Bronchial epithelial cell (primary cell): ENCODE measurements around the gene DENND1C. TPM values are rescaled to one million over a fixed set of nuclear protein-coding genes. Genes with fewer than 3 reads are reported as not detected.
A peak's percentile ranks its signal among the peaks of the same experiment; 100 is the strongest.

Experiments
- DNase-seq: peaks from one replicate; pipeline ENCODE4 v3.0.0-alpha.2; 2010; ENCODE audit warnings: low read depth
- FAIRE-seq: peaks from 2 replicates; lab custom pipeline; 2011; peaks lifted over from hg19 to GRCh38; lab: Jason Lieb, UNC
- H3K27me3 ChIP-seq: 2 replicates; pipeline ENCODE4 v1.5.1; 2011; ENCODE audit warnings: low read length; ENCODE audit not compliant: control insufficient read depth, insufficient read depth
- H3K36me3 ChIP-seq: 2 replicates; pipeline ENCODE4 v1.5.1; 2011; ENCODE audit warnings: low read length; ENCODE audit not compliant: control insufficient read depth, insufficient read depth
- H3K4me3 ChIP-seq: 2 replicates; pipeline ENCODE4 v1.5.1; 2011; ENCODE audit warnings: mild to moderate bottlenecking, low read depth, low read length, control low read depth
- CTCF ChIP-seq: IDR thresholded peaks from 2 replicates; pipeline ENCODE4 v1.5.1; 2011; ENCODE audit warnings: mild to moderate bottlenecking, moderate library complexity, low read length, control low read depth, inconsistent platforms; ENCODE audit not compliant: insufficient read depth, severe bottlenecking
- total RNA-seq: library from RNA; depleted of rRNA; stranded (reverse); fragments of >200 nt; gene quantifications from 2 replicates; pipeline ENCODE4 v1.2.1, GENCODE V29; 2014

The DENND1C gene
- total RNA-seq, 1 donor from 2014 or later = under 0.01 TPM

GRCh38 chr19:6518145-6518911 is 36.7 kb upstream of the DENND1C start:
- FAIRE-seq = no peak
- TF ChIP-seq CTCF = no peak
- Histone ChIP-seq H3K27me3 (no peaks in the 10 kb centered on the region), H3K36me3 (no peaks in the 10 kb centered on the region), H3K4me3 (no peak overlapping the region)
- DNase-seq = no peak

- Histone ChIP-seq H3K27me3 (no peaks in the 10 kb centered on the region), H3K36me3 (no peaks in the 10 kb centered on the region), H3K4me3 (peak overlapping the region; percentile 53)
- FAIRE-seq (no peak), DNase-seq (peak; percentile 49)
- TF ChIP-seq CTCF = peak; percentile 94
Observed at GRCh38 chr19:6516659-6517291, 35.2 kb upstream of the DENND1C start.

- Histone ChIP-seq H3K36me3 (no peaks in the 10 kb centered on the region), H3K4me3 (peak overlapping the region; percentile 53), H3K27me3 (no peaks in the 10 kb centered on the region)
- no peak for FAIRE-seq
- peak; percentile 92 for DNase-seq
- TF ChIP-seq CTCF = no peak
Observed at GRCh38 chr19:6516018-6516658, 34.6 kb upstream of the DENND1C start.

- H3K36me3 ChIP-seq = no peaks in the 10 kb centered on the region
- DNase-seq = no peak
- no peak for TF ChIP-seq CTCF
- H3K4me3 ChIP-seq = no peak overlapping the region
- no peak for FAIRE-seq
- H3K27me3 ChIP-seq = no peaks in the 10 kb centered on the region
Observed at GRCh38 chr19:6514926-6515544, 33.4 kb upstream of the DENND1C start.

- H3K36me3 ChIP-seq = no peaks in the 10 kb centered on the region
- DNase-seq (no peak), FAIRE-seq (no peak)
- no peaks in the 10 kb centered on the region for H3K27me3 ChIP-seq
- no peak for TF ChIP-seq CTCF
- H3K4me3 ChIP-seq = no peak overlapping the region
Observed at GRCh38 chr19:6514089-6514488, 32.5 kb upstream of the DENND1C start.
